NCI-H128 (cell line): ENCODE results near the gene SMOC2.

Source experiments
- DNase-seq: peaks from one replicate; lab custom pipeline; 2025; ENCODE audit not compliant: unreplicated experiment; lab: John Stamatoyannopoulos, UW

SMOC2 gene

GRCh38 chr6:168441434-168442391, 729 bp downstream of the SMOC2 start:
- no peak for DNase-seq

- DNase-seq: no peak
Measured at GRCh38 chr6:168442646-168443045, 1.7 kb downstream of the SMOC2 start.

- DNase-seq: no peak
Measured at GRCh38 chr6:168447282-168447681, 6.3 kb downstream of the SMOC2 start.

GRCh38 chr6:168447700-168448099, 6.7 kb downstream of the SMOC2 start:
- DNase-seq: no peak

GRCh38 chr6:168448243-168448855, 7.4 kb downstream of the SMOC2 start:
- no peak for DNase-seq

- DNase-seq: no peak
Measured at GRCh38 chr6:168450917-168451316, 9.9 kb downstream of the SMOC2 start.

GRCh38 chr6:168451805-168452517, 11.0 kb downstream of the SMOC2 start:
- DNase-seq: no peak

- no peak for DNase-seq
Measured at GRCh38 chr6:168452685-168453377, 11.8 kb downstream of the SMOC2 start.

- DNase-seq: no peak
Measured at GRCh38 chr6:168455847-168456530, 15.0 kb downstream of the SMOC2 start.

- DNase-seq: no peak
Measured at GRCh38 chr6:168456907-168457652, 16.1 kb downstream of the SMOC2 start.

- no peak for DNase-seq
Measured at GRCh38 chr6:168457653-168457934, 16.6 kb downstream of the SMOC2 start.

- DNase-seq: no peak
Measured at GRCh38 chr6:168458101-168458500, 17.1 kb downstream of the SMOC2 start.

GRCh38 chr6:168459572-168459971, 18.6 kb downstream of the SMOC2 start:
- no peak for DNase-seq

GRCh38 chr6:168462289-168462853, 21.4 kb downstream of the SMOC2 start:
- DNase-seq: no peak

- no peak for DNase-seq
Measured at GRCh38 chr6:168464546-168464945, 23.6 kb downstream of the SMOC2 start.

- no peak for DNase-seq
Measured at GRCh38 chr6:168468045-168468444, 27.1 kb downstream of the SMOC2 start.

- DNase-seq: no peak
Measured at GRCh38 chr6:168469521-168469920, 28.5 kb downstream of the SMOC2 start.

- DNase-seq: no peak
Measured at GRCh38 chr6:168469926-168470325, 28.9 kb downstream of the SMOC2 start.

GRCh38 chr6:168472363-168472762, 31.4 kb downstream of the SMOC2 start:
- no peak for DNase-seq

GRCh38 chr6:168473197-168473596, 32.2 kb downstream of the SMOC2 start:
- no peak for DNase-seq
